ENCODE results near the gene IRGQ. TPM values are rescaled to one million over a fixed set of nuclear protein-coding genes. Genes with fewer than 3 reads are reported as not detected.
"Not testable (repeated sequence)": the region's sequence is repeated elsewhere in the genome, so short reads cannot be mapped to it uniquely, and the experiment has no call there.

IRGQ gene
- total RNA-seq, 2 experiments from 2014 or later: 28.9 to 29.8 TPM

GRCh38 chr19:43551399-43552197, 44.3 kb downstream of the IRGQ start:
- H3K9me3 ChIP-seq (ENCODE audit: control insufficient read depth in 1 of 2, insufficient read depth in 1 of 2, low read length in 2 of 2): no peaks in the 10 kb centered on the region
- H3K27me3 ChIP-seq (ENCODE audit: control insufficient read depth in 1 of 2, insufficient read depth in 2 of 2, low read length in 2 of 2): no peaks in the 10 kb centered on the region
- Mint-ChIP-seq H3K27me3 (no peaks in the 10 kb centered on the region), H3K4me3 (no peak overlapping the region), H3K36me3 (ENCODE audit: low read depth) (peaks cover 80% of the 10 kb centered on the region), H3K9me3 (no peaks in the 10 kb centered on the region), H3K4me1 (ENCODE audit: low read depth) (peaks cover 8% of the 10 kb centered on the region), H3K27ac (no peak overlapping the region)
- no peak overlapping the region for H3K27ac ChIP-seq (ENCODE audit: low read depth in 1 of 2, low read length in 2 of 2)
- no peak overlapping the region for H3K4me3 ChIP-seq (ENCODE audit: low read length)
- ChIA-PET POLR2A (no interaction called here), CTCF (no interaction called here)
- peaks cover 55% of the 10 kb centered on the region for H3K36me3 ChIP-seq (ENCODE audit: insufficient read depth, low read length)
- ATAC-seq (ENCODE audit: poor library complexity) (no peak), DNase-seq (no peak)
- intact Hi-C loops (cut with DNase I, micrococcal nuclease): loop anchor here in 1 of 2 experiments (10.0 kb wide), 1 partner anchor 233 kb away; the partner anchor contains the start of gene KCNN4
- no peak for TF ChIP-seq CTCF (IDR thresholded peaks at IDR 0.05)
- H3K4me1 ChIP-seq (ENCODE audit: insufficient read depth, low read length): peaks cover 6% of the 10 kb centered on the region

- DNase-seq (no peak), ATAC-seq (ENCODE audit: poor library complexity) (no peak)
- H3K4me3 ChIP-seq (ENCODE audit: low read length): no peak overlapping the region
- H3K9me3 Mint-ChIP-seq: no peaks in the 10 kb centered on the region
- H3K4me3 Mint-ChIP-seq: no peak overlapping the region
- no peak overlapping the region for H3K27ac ChIP-seq (ENCODE audit: low read depth in 1 of 2, low read length in 2 of 2)
- no peaks in the 10 kb centered on the region for H3K4me1 ChIP-seq (ENCODE audit: insufficient read depth, low read length)
- ChIA-PET POLR2A (no interaction called here), CTCF (interaction anchor here (0.6 kb wide), 1 partner anchor 23 kb away, joined by 4 read pairs; no protein-coding TSS in a partner anchor)
- no peaks in the 10 kb centered on the region for H3K9me3 ChIP-seq (ENCODE audit: control insufficient read depth in 1 of 2, insufficient read depth in 1 of 2, low read length in 2 of 2)
- H3K4me1 Mint-ChIP-seq (ENCODE audit: low read depth): no peaks in the 10 kb centered on the region
- TF ChIP-seq CTCF (IDR thresholded peaks at IDR 0.05): no peak
- intact Hi-C loops (cut with DNase I, micrococcal nuclease): no loop called here
- H3K27me3 ChIP-seq (ENCODE audit: control insufficient read depth in 1 of 2, insufficient read depth in 2 of 2, low read length in 2 of 2): no peaks in the 10 kb centered on the region
- no peak overlapping the region for H3K27ac Mint-ChIP-seq
- peaks cover 81% of the 10 kb centered on the region for H3K36me3 Mint-ChIP-seq (ENCODE audit: low read depth)
- H3K27me3 Mint-ChIP-seq: no peaks in the 10 kb centered on the region
- H3K36me3 ChIP-seq (ENCODE audit: insufficient read depth, low read length): peaks cover 56% of the 10 kb centered on the region
These were observed 47.2 kb downstream of the IRGQ start for GRCh38 chr19:43548706-43549105.

GRCh38 chr19:43547926-43548325, 48.0 kb downstream of the IRGQ start:
- intact Hi-C loops (cut with DNase I, micrococcal nuclease); H3K27me3 Mint-ChIP-seq; POLR2A ChIA-PET; H3K4me1 ChIP-seq (ENCODE audit: insufficient read depth, low read length); CTCF ChIA-PET; H3K4me3 Mint-ChIP-seq; H3K4me1 Mint-ChIP-seq (ENCODE audit: low read depth); ATAC-seq (ENCODE audit: poor library complexity); DNase-seq; H3K9me3 ChIP-seq (ENCODE audit: control insufficient read depth in 1 of 2, insufficient read depth in 1 of 2, low read length in 2 of 2); H3K4me3 ChIP-seq (ENCODE audit: low read length); H3K27ac Mint-ChIP-seq; H3K9me3 Mint-ChIP-seq; H3K27ac ChIP-seq (ENCODE audit: low read depth in 1 of 2, low read length in 2 of 2); H3K27me3 ChIP-seq (ENCODE audit: control insufficient read depth in 1 of 2, insufficient read depth in 2 of 2, low read length in 2 of 2): not testable (repeated sequence)
- H3K36me3 ChIP-seq (ENCODE audit: insufficient read depth, low read length): peaks cover 55% of the 10 kb centered on the region
- H3K36me3 Mint-ChIP-seq (ENCODE audit: low read depth): peaks cover 83% of the 10 kb centered on the region

- Histone ChIP-seq H3K36me3 (ENCODE audit: insufficient read depth, low read length) (peaks cover 54% of the 10 kb centered on the region), H3K4me1 (ENCODE audit: insufficient read depth, low read length) (no peaks in the 10 kb centered on the region), H3K27ac (ENCODE audit: low read depth in 1 of 2, low read length in 2 of 2) (peak overlapping the region in 1 of 2 donors; percentile 10), H3K27me3 (ENCODE audit: control insufficient read depth in 1 of 2, insufficient read depth in 2 of 2, low read length in 2 of 2) (no peaks in the 10 kb centered on the region), H3K4me3 (ENCODE audit: low read length) (no peak overlapping the region), H3K9me3 (ENCODE audit: control insufficient read depth in 1 of 2, insufficient read depth in 1 of 2, low read length in 2 of 2) (no peaks in the 10 kb centered on the region)
- H3K36me3 Mint-ChIP-seq (ENCODE audit: low read depth): peaks cover 83% of the 10 kb centered on the region
- POLR2A ChIA-PET: no interaction called here
- DNase-seq: no peak
- ATAC-seq (ENCODE audit: poor library complexity): no peak
- CTCF ChIA-PET: no interaction called here
- intact Hi-C loops (cut with DNase I, micrococcal nuclease): no loop called here
- TF ChIP-seq CTCF (IDR thresholded peaks at IDR 0.05): no peak
- H3K4me1 Mint-ChIP-seq (ENCODE audit: low read depth): no peaks in the 10 kb centered on the region
- no peaks in the 10 kb centered on the region for H3K27me3 Mint-ChIP-seq
- H3K9me3 Mint-ChIP-seq: no peaks in the 10 kb centered on the region
- no peak overlapping the region for H3K4me3 Mint-ChIP-seq
- no peak overlapping the region for H3K27ac Mint-ChIP-seq
These were observed 49.4 kb downstream of the IRGQ start for GRCh38 chr19:43546581-43546980.

Data from CD4-positive, alpha-beta T cell (primary cell).